Thymus (tissue), 11 donors: ENCODE measurements around the gene LIMD2. TPM values are rescaled to one million over a fixed set of nuclear protein-coding genes. Genes with fewer than 3 reads are reported as not detected.
"Not testable (repeated sequence)": the region's sequence is repeated elsewhere in the genome, so short reads cannot be mapped to it uniquely, and the experiment has no call there.

Experiments used
- DNase-seq, 9 donors: peaks; one replicate each; pipeline ENCODE4 v3.0.0-alpha.2; 2013; ENCODE audit warnings: low spot score in 9 of 9, low read depth in 6 of 9, missing footprints in 1 of 9
- H3K27ac ChIP-seq, 2 donors: one replicate each; pipeline ENCODE4 v1.5.1; 2013; ENCODE audit warnings: control low read depth in 1 of 2, low read depth in 1 of 2, low read length in 1 of 2, mild to moderate bottlenecking in 1 of 2, moderate library complexity in 1 of 2
- H3K27me3 ChIP-seq, 2 donors: one replicate each; pipeline ENCODE4 v1.5.1; 2013; ENCODE audit warnings: low read length in 1 of 2; ENCODE audit not compliant: control insufficient read depth in 2 of 2, insufficient read depth in 1 of 2
- H3K36me3 ChIP-seq, 2 donors: one replicate each; pipeline ENCODE4 v1.5.1; 2013; ENCODE audit warnings: low read length in 1 of 2, mild to moderate bottlenecking in 1 of 2, moderate library complexity in 1 of 2; ENCODE audit not compliant: control insufficient read depth in 2 of 2, insufficient read depth in 2 of 2
- H3K4me1 ChIP-seq, 2 donors: one replicate each; pipeline ENCODE4 v1.5.1; 2013; ENCODE audit warnings: low read length in 2 of 2; ENCODE audit not compliant: control insufficient read depth in 2 of 2, insufficient read depth in 2 of 2
- H3K4me3 ChIP-seq, 2 donors: one replicate each; pipeline ENCODE4 v1.5.1; 2013; ENCODE audit warnings: low read length in 2 of 2, control low read depth in 1 of 2, mild to moderate bottlenecking in 1 of 2
- H3K9me3 ChIP-seq, 2 donors: one replicate each; pipeline ENCODE4 v1.5.1; 2013; ENCODE audit warnings: low read length in 1 of 2, mild to moderate bottlenecking in 1 of 2; ENCODE audit not compliant: control insufficient read depth in 2 of 2, insufficient read depth in 1 of 2
- WGBS: extraction: QIAGEN DNeasy Blood & Tissue Kit; methylation state at CpG from one replicate; pipeline ENCODE4 v1.1.7; 2013; 5-methylcytosine and 5-hydroxymethylcytosine counted together
- polyA plus RNA-seq: library from polyadenylated mRNA; stranded (reverse); fragments of 200-250 nt; gene quantifications from one replicate; pipeline ENCODE4 v1.2.3, GENCODE V29; 2013
- total RNA-seq: library from RNA; stranded (reverse); fragments of 120-200 nt; gene quantifications from one replicate; pipeline ENCODE4 v1.2.4, GENCODE V29; 2013
- donor health status: healthy.

Gene LIMD2
- total and polyA plus RNA-seq, 2 donors, result 202 to 309 TPM

DNA sequence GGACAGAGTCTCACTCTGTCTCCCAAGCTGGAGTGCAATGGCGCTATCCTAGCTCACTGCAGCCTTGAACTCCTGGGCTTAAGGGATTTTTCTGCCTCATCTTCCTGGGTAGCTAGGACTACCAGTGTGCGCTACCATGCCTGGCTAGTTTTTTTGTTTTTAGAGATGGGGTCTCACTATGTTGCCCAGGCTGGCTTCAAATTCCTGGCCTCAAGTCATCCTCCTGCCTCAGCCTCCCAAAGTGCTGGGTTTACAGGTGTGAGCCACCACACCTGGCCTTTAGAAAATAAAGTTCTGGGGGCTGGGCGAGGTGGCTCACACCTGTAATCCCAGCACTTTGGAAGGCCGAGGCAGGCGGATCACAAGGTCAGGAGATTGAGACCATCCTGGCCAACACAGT lies 20.3 kb upstream of the LIMD2 start:
- not testable (repeated sequence) for H3K27me3 ChIP-seq, H3K27ac ChIP-seq, DNase-seq, H3K4me1 ChIP-seq, H3K9me3 ChIP-seq, H3K4me3 ChIP-seq
- WGBS, result 98% methylated on average over 5 of the region's 5 CpGs
- peaks cover 0 to 15% of the 10 kb centered on the region in 2 donors for H3K36me3 ChIP-seq

DNA sequence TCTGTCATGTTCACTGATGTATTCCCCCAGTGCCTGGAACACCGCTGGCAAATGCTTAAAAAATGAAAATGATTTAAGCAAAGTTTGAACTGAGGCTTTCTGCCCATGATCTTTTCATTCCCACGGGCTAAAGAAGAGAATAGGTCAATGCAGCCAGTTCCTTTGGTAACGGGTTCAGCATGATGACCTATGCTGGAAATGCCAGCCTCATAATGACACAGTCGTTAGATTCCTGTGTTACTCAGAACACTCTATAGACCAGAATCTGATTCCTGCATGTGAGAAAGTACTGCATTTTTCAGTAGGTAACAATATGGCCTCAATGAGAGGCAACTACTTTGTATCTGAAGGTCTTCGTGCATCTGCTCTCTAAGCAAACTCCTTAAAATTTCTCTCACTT lies 19.1 kb upstream of the LIMD2 start:
- Histone ChIP-seq H3K4me1 (no peaks in the 10 kb centered on the region), H3K27me3 (no peaks in the 10 kb centered on the region), H3K36me3 (peaks cover 0 to 18% of the 10 kb centered on the region in 2 donors), H3K27ac (no peak overlapping the region), H3K4me3 (no peak overlapping the region), H3K9me3 (no peaks in the 10 kb centered on the region)
- no peak for DNase-seq
- 97% methylated on average over 5 of the region's 5 CpGs for WGBS

DNA sequence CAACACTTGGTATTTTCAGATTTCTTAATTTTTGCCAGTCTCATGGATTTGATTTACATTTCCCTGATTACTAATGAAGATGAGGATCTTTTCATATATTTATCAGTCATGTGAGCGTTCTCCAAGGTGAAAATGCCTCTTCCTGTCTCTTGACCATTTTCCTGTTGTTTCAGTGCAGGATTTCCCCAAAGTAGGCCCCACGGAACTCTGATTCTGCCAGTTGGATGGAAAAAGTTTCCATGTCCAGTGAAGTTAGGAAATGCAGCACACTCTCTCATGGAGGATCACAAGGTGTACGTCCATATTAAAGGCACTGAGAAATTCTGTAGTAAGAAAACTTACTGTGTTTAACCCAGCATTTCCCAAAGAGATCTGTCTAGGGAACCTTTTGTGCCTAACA lies 16.5 kb upstream of the LIMD2 start:
- WGBS, result 98% methylated on average over 3 of the region's 3 CpGs
- H3K27ac ChIP-seq, result no peak overlapping the region
- DNase-seq, result no peak
- H3K36me3 ChIP-seq, result peaks cover 13 to 35% of the 10 kb centered on the region in 2 donors
- H3K27me3 ChIP-seq, result no peaks in the 10 kb centered on the region
- no peaks in the 10 kb centered on the region for H3K4me1 ChIP-seq
- H3K4me3 ChIP-seq, result no peak overlapping the region
- H3K9me3 ChIP-seq, result no peaks in the 10 kb centered on the region

DNA sequence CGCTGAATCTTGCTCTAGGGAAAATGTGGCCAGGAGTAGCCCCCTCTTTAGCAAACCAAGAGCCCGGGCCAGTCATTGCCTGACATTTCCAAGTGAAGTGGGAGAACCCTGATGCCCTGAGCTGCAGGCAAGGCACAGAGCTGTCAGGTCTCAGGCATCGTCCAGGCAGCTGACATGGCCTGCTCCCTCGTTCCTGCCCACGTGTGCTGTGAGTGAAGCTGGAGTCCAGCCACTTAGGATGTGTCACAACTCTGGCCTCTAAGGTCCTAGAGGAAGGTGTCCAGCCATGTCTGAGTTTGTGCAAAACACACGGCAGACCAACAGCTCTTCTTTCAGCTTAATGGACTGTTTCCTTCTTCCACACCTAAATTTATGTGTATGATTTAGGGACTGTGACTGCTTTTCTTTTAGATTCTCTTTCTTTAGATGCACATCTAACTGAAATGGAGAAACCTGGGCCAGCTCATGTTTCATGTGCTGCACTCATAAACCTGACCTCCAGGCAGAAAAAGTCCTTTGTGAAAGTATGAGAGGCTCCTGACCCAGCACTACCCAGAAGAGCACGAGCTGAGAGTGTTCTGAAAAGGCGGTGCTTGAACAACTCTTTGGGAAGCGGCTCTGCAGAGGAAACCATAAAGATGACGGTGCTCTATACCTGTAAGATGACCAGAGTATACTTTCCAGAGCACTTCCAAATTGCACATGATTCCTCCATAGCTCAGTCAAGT lies 14.8 kb upstream of the LIMD2 start:
- H3K4me1 ChIP-seq, result no peaks in the 10 kb centered on the region
- no peak for DNase-seq
- no peaks in the 10 kb centered on the region for H3K27me3 ChIP-seq
- WGBS, result 96% methylated on average over 10 of the region's 10 CpGs
- H3K4me3 ChIP-seq, result no peak overlapping the region
- H3K36me3 ChIP-seq, result peaks cover 13 to 46% of the 10 kb centered on the region in 2 donors
- no peaks in the 10 kb centered on the region for H3K9me3 ChIP-seq
- no peak overlapping the region for H3K27ac ChIP-seq

DNA sequence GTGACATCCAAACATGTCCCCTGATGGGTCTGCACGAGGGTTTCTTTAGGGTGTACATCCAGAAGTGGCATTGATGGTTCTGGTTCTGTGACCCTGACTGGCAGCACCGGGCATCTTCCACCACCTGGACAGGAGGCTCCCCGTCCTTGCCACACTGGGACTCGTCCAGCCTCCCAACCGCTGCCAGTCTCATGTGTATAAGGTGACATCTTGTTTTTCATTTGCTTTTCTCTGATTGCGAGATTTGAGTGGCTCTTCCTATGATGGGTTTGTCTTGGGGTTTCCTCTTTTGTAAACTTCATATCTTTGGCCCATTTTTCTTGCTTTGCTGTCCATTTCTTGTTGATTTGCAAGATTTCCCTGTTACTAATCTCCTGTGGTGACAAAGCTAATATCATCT lies 9.2 kb upstream of the LIMD2 start:
- no peak for DNase-seq
- Histone ChIP-seq H3K4me1 (peaks cover 12 to 26% of the 10 kb centered on the region in 2 donors), H3K9me3 (peaks cover 0 to 3% of the 10 kb centered on the region in 2 donors), H3K36me3 (peaks cover 34 to 67% of the 10 kb centered on the region in 2 donors), H3K27me3 (no peaks in the 10 kb centered on the region), H3K27ac (no peak overlapping the region), H3K4me3 (no peak overlapping the region)
- WGBS, result 97% methylated on average over 6 of the region's 6 CpGs

DNA sequence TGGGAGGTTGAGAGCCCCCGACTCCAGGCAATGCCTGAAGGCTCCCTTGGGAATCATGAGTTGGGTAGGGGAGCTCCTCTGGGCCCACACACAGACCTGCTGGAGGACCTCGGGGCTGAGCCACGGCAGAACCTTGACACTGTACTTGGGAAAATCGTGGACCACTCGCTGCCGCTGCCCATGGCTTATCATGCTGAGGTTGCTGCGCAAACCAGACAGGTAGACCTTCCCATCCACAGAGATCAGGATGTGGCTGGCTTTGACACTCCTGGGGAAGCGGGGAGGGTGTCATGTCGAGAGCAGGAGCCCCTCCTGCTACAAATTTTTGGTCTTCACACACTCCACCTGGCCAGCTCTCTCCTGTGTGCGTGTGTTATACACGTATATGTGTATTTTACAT lies 7.2 kb upstream of the LIMD2 start:
- H3K4me1 ChIP-seq, result peaks cover 15 to 40% of the 10 kb centered on the region in 2 donors
- H3K27ac ChIP-seq, result peak overlapping the region in 1 of 2 donors; percentile 54
- no peaks in the 10 kb centered on the region for H3K27me3 ChIP-seq
- WGBS, result 93% methylated on average over 11 of the region's 11 CpGs
- H3K9me3 ChIP-seq, result peaks cover 0 to 3% of the 10 kb centered on the region in 2 donors
- peaks cover 40 to 73% of the 10 kb centered on the region in 2 donors for H3K36me3 ChIP-seq
- no peak overlapping the region for H3K4me3 ChIP-seq
- no peak for DNase-seq

DNA sequence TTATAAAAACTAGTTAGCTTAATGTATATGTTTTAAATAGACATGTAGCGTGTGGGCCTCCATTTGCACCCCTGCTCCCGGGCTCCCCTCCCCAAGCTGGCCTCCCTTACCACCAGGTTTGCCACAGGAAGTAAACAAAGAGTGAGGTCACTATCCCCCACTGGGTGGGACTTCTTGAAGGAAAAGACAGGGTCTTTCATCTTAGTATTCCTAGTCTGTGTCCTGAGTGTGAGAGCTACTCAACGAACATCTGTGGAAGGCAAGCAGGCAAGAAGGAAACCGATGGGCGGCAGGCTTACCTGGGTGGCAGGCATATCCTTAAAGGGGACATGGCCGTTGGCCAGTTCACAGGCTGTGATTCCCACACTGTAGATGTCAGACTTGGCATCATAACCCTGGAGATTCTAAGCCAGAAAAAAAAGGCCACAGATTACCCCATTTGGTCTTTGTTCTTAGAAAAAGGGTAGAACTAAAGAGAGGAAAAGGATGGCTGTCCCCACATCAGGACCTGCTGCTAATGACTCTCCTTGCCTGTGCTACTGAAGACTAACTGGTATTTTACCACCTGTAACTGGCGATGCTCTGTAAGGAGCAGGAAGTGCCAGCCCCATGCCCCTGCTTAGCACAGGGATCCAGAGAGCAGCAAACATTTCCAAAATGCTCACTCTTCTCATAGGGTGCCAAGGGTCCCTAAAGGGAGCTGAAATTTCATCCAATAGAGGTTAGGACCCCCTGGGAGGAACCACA lies 6.6 kb upstream of the LIMD2 start:
- Histone ChIP-seq H3K4me1 (peaks cover 19 to 46% of the 10 kb centered on the region in 2 donors), H3K36me3 (peaks cover 34 to 67% of the 10 kb centered on the region in 2 donors), H3K4me3 (no peak overlapping the region), H3K27me3 (no peaks in the 10 kb centered on the region), H3K27ac (peak overlapping the region in 1 of 2 donors; percentile 54), H3K9me3 (peaks cover 0 to 5% of the 10 kb centered on the region in 2 donors)
- 68% methylated on average over 7 of the region's 7 CpGs for WGBS
- peak in 1 of 9 donors; percentile 38 for DNase-seq

DNA sequence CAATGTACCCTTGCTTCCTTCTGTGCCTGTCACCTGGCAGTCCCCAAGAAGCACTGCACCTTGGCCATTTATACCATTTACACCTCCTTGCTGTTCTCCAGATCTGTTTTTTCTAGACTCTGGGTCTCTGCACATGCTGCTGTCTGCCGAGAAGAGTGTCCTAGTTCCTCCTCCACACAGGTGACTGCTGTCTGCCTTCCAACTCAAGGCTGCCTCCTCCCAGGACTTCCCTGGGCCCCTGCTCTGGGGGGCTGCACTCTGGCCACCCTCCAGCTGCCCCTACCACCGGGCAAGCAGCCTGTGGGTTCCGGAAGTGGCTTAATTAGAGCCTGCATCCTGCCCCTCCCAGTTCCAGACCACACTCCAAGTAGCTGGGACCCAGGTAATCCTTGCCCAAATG lies 5.7 kb upstream of the LIMD2 start:
- H3K36me3 ChIP-seq, result peaks cover 34 to 66% of the 10 kb centered on the region in 2 donors
- 36% methylated on average over 3 of the region's 3 CpGs for WGBS
- H3K27ac ChIP-seq, result peak overlapping the region; percentile 66 to 71
- H3K27me3 ChIP-seq, result no peaks in the 10 kb centered on the region
- H3K4me3 ChIP-seq, result no peak overlapping the region
- DNase-seq, result peak in 1 of 9 donors; percentile 34
- peaks cover 28 to 55% of the 10 kb centered on the region in 2 donors for H3K4me1 ChIP-seq
- peaks cover 0 to 13% of the 10 kb centered on the region in 2 donors for H3K9me3 ChIP-seq

DNA sequence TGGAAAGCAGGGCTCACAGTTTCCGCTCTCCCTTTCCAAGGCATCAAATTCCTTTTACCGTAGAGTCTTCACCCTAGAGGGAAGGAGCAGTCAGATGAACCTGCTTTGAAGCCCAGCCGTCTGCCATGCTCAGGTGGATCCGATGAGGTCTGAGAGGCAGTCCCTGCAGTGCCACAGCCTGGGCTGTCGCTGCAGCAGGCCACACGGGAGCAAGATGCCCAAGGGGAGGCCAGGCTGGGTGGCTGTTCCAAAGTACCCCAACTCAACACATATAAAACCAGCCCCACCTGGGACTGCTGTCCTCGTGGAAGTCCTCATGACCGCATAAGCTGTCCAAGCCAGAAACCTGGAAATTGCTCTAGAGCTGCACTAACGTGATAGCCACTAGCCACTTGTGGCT lies 4.9 kb upstream of the LIMD2 start:
- H3K27me3 ChIP-seq, result no peaks in the 10 kb centered on the region
- no peak for DNase-seq
- H3K9me3 ChIP-seq, result peaks cover 0 to 13% of the 10 kb centered on the region in 2 donors
- peaks cover 34 to 58% of the 10 kb centered on the region in 2 donors for H3K36me3 ChIP-seq
- H3K4me1 ChIP-seq, result peaks cover 29 to 55% of the 10 kb centered on the region in 2 donors
- H3K27ac ChIP-seq, result peak overlapping the region; percentile 10 to 71
- 96% methylated on average over 9 of the region's 9 CpGs for WGBS
- no peak overlapping the region for H3K4me3 ChIP-seq
